HS-27A (cell line): ENCODE data around the gene TMEM203.
A peak's percentile ranks its signal among the peaks of the same experiment; 100 is the strongest.

Experiments used
- DNase-seq: peaks from one replicate; pipeline ENCODE4 v3.0.0-alpha.2; 2012; ENCODE audit warnings: low read depth, missing footprints

Gene TMEM203

GRCh38 chr9:137229903-137230704 lies 24.7 kb upstream of the TMEM203 start:
- DNase-seq = no peak

GRCh38 chr9:137228968-137229896 lies 23.8 kb upstream of the TMEM203 start:
- no peak for DNase-seq

- DNase-seq = no peak
Observed at GRCh38 chr9:137228506-137228967, 23.1 kb upstream of the TMEM203 start.

- no peak for DNase-seq
Observed at GRCh38 chr9:137227853-137228505, 22.5 kb upstream of the TMEM203 start.

GRCh38 chr9:137227054-137227852 lies 21.8 kb upstream of the TMEM203 start, which contains the start of gene RNF224:
TSS of gene RNF224 (plus strand) at chr9:137227502. CDS start at chr9:137228336, 834 bp downstream.
- no peak for DNase-seq

GRCh38 chr9:137226338-137227053 lies 21.0 kb upstream of the TMEM203 start:
- DNase-seq = no peak

GRCh38 chr9:137225699-137226331 lies 20.4 kb upstream of the TMEM203 start:
- DNase-seq = no peak

GRCh38 chr9:137224830-137225694 lies 19.6 kb upstream of the TMEM203 start, which contains the start of gene CYSRT1:
TSS of gene CYSRT1 (plus strand) at chr9:137225174. CDS start at chr9:137225622, 448 bp downstream.
- DNase-seq = no peak

- peak; percentile 87 for DNase-seq
Observed at GRCh38 chr9:137223078-137223970, 17.9 kb upstream of the TMEM203 start.

GRCh38 chr9:137222190-137223077 lies 17.0 kb upstream of the TMEM203 start, which contains the start of gene RNF208:
TSS of gene RNF208 (minus strand) at chr9:137222240. CDS start at chr9:137221212, 1,028 bp downstream.
- DNase-seq = no peak

GRCh38 chr9:137221506-137222111 lies 16.2 kb upstream of the TMEM203 start:
- no peak for DNase-seq

GRCh38 chr9:137221095-137221505 lies 15.7 kb upstream of the TMEM203 start:
- DNase-seq = no peak

GRCh38 chr9:137220317-137221094 lies 15.1 kb upstream of the TMEM203 start:
- no peak for DNase-seq

GRCh38 chr9:137219757-137220316 lies 14.4 kb upstream of the TMEM203 start:
- no peak for DNase-seq

- no peak for DNase-seq
Observed at GRCh38 chr9:137218754-137219271, 13.4 kb upstream of the TMEM203 start.
